Parathyroid adenoma (tissue), 2 donors: Measurements from ENCODE around the gene LRRTM4.

Source experiments
- H2AFZ ChIP-seq: fragments of 300-600 bp; sonication (generic); one replicate; pipeline ENCODE4 v1.7.0; 2017; ENCODE audit warnings: antibody characterized with exemption, mild to moderate bottlenecking
- H3K27ac ChIP-seq: fragments of 300-600 bp; sonication (generic); one replicate; pipeline ENCODE4 v1.7.0; 2017
- H3K27me3 ChIP-seq: fragments of 300-600 bp; sonication (generic); one replicate; pipeline ENCODE4 v1.7.0; 2017; ENCODE audit warnings: low read length; ENCODE audit not compliant: control insufficient read depth, insufficient read depth
- H3K36me3 ChIP-seq: fragments of 300-600 bp; sonication (generic); one replicate; pipeline ENCODE4 v1.7.0; 2017; ENCODE audit warnings: low read length; ENCODE audit not compliant: control insufficient read depth, insufficient read depth
- H3K4me1 ChIP-seq: fragments of 300-600 bp; sonication (generic); one replicate; pipeline ENCODE4 v1.7.0; 2017; ENCODE audit warnings: control low read depth
- H3K4me2 ChIP-seq: fragments of 300-600 bp; sonication (generic); one replicate; pipeline ENCODE4 v1.7.0; 2017; ENCODE audit warnings: low read length
- H3K4me3 ChIP-seq: fragments of 300-600 bp; sonication (generic); one replicate; pipeline ENCODE4 v1.7.0; 2017; ENCODE audit warnings: low read depth, low read length
- H3K79me2 ChIP-seq: fragments of 300-600 bp; sonication (generic); one replicate; pipeline ENCODE4 v1.7.0; 2017; ENCODE audit warnings: control low read depth
- H3K9ac ChIP-seq: fragments of 300-600 bp; sonication (generic); one replicate; pipeline ENCODE4 v1.7.0; 2017; ENCODE audit warnings: mild to moderate bottlenecking
- H3K9me3 ChIP-seq: fragments of 300-600 bp; sonication (generic); one replicate; pipeline ENCODE4 v1.7.0; 2017; ENCODE audit warnings: low read length; ENCODE audit not compliant: control insufficient read depth
- CTCF ChIP-seq: fragments of 300-600 bp; sonication (generic); IDR thresholded peaks from one replicate; pipeline ENCODE4 v1.7.0; 2017; ENCODE audit warnings: antibody characterized with exemption, mild to moderate bottlenecking
- donor health status: primary hyperparathyroidism.

LRRTM4 gene

GRCh38 chr2:76870011-76870410 lies 652.2 kb downstream of the LRRTM4 start:
- no peaks in the 10 kb centered on the region for H3K36me3 ChIP-seq
- H3K27me3 ChIP-seq, result no peaks in the 10 kb centered on the region
- no peaks in the 10 kb centered on the region for H3K4me1 ChIP-seq
- H3K4me2 ChIP-seq, result no peak overlapping the region
- no peak overlapping the region for H3K27ac ChIP-seq
- TF ChIP-seq CTCF, result no peak
- no peak overlapping the region for H3K9ac ChIP-seq
- no peaks in the 10 kb centered on the region for H3K79me2 ChIP-seq
- H3K9me3 ChIP-seq, result no peaks in the 10 kb centered on the region
- no peak overlapping the region for H3K4me3 ChIP-seq
- no peak overlapping the region for H2AFZ ChIP-seq

GRCh38 chr2:76867854-76868253 lies 654.3 kb downstream of the LRRTM4 start:
- H3K9me3 ChIP-seq, result no peaks in the 10 kb centered on the region
- no peak for TF ChIP-seq CTCF

GRCh38 chr2:76866464-76866863 lies 655.7 kb downstream of the LRRTM4 start:
- Histone ChIP-seq H3K79me2 (no peaks in the 10 kb centered on the region), H3K9me3 (no peaks in the 10 kb centered on the region), H3K4me1 (no peaks in the 10 kb centered on the region), H3K4me2 (no peak overlapping the region), H3K27ac (no peak overlapping the region), H2AFZ (no peak overlapping the region), H3K27me3 (no peaks in the 10 kb centered on the region), H3K9ac (no peak overlapping the region), H3K36me3 (no peaks in the 10 kb centered on the region), H3K4me3 (no peak overlapping the region)
- no peak for TF ChIP-seq CTCF

More at GRCh38 chr2:76867854-76868253, 654.3 kb downstream of the LRRTM4 start:
- no peak overlapping the region for H3K4me2 ChIP-seq
- H3K36me3 ChIP-seq, result no peaks in the 10 kb centered on the region
- H3K27ac ChIP-seq, result no peak overlapping the region
- H3K4me3 ChIP-seq, result no peak overlapping the region
- no peaks in the 10 kb centered on the region for H3K79me2 ChIP-seq
- no peak overlapping the region for H3K9ac ChIP-seq
- H2AFZ ChIP-seq, result no peak overlapping the region
- H3K4me1 ChIP-seq, result no peaks in the 10 kb centered on the region
- H3K27me3 ChIP-seq, result no peaks in the 10 kb centered on the region

GRCh38 chr2:76862901-76863300 lies 659.3 kb downstream of the LRRTM4 start:
- Histone ChIP-seq H3K4me2 (no peak overlapping the region), H2AFZ (no peak overlapping the region), H3K27me3 (no peaks in the 10 kb centered on the region), H3K27ac (no peak overlapping the region), H3K9ac (no peak overlapping the region), H3K36me3 (no peaks in the 10 kb centered on the region), H3K9me3 (no peaks in the 10 kb centered on the region), H3K4me1 (no peaks in the 10 kb centered on the region), H3K79me2 (no peaks in the 10 kb centered on the region), H3K4me3 (no peak overlapping the region)
- TF ChIP-seq CTCF, result no peak

GRCh38 chr2:76861708-76862107 lies 660.5 kb downstream of the LRRTM4 start:
- no peak for TF ChIP-seq CTCF
- H3K36me3 ChIP-seq, result no peaks in the 10 kb centered on the region
- H3K4me1 ChIP-seq, result no peaks in the 10 kb centered on the region
- H3K79me2 ChIP-seq, result no peaks in the 10 kb centered on the region
- H3K4me2 ChIP-seq, result no peak overlapping the region
- H3K27me3 ChIP-seq, result no peaks in the 10 kb centered on the region
- H3K9ac ChIP-seq, result no peak overlapping the region
- no peak overlapping the region for H3K4me3 ChIP-seq
- H3K9me3 ChIP-seq, result no peaks in the 10 kb centered on the region
- H2AFZ ChIP-seq, result no peak overlapping the region
- no peak overlapping the region for H3K27ac ChIP-seq
